DND-41 (cell line): ENCODE results near the gene TRPV6.

Source experiments
- ATAC-seq: fragments of 200-7000 bp; cut with Tn5 transposase; 3 replicates; pipeline ENCODE4 v1.9.1; 2021; ENCODE audit warnings: low read depth; ENCODE audit not compliant: insufficient read depth
- DNase-seq: peaks from one replicate; pipeline ENCODE4 v3.0.0-alpha.2; 2020
- H2AFZ ChIP-seq: 2 replicates; pipeline ENCODE4 v1.6.0; 2012; ENCODE audit warnings: low read depth, low read length
- H3K27ac ChIP-seq: 2 replicates; pipeline ENCODE4 v1.5.1; 2012; ENCODE audit warnings: low read length, inconsistent platforms
- H3K27me3 ChIP-seq: fragments of 200-600 bp; sonication (generic); 2 replicates; pipeline ENCODE4 v1.6.0; 2012; ENCODE audit warnings: low read length, mild to moderate bottlenecking, inconsistent platforms; ENCODE audit not compliant: insufficient read depth, poor library complexity
- H3K36me3 ChIP-seq: 2 replicates; pipeline ENCODE4 v1.5.1; 2012; ENCODE audit warnings: low read length, inconsistent platforms; ENCODE audit not compliant: insufficient read depth
- H3K4me1 ChIP-seq: 2 replicates; pipeline ENCODE4 v1.5.1; 2012; ENCODE audit warnings: mild to moderate bottlenecking, low read length; ENCODE audit not compliant: insufficient read depth
- H3K4me2 ChIP-seq: 2 replicates; pipeline ENCODE4 v1.6.0; 2012; ENCODE audit warnings: mild to moderate bottlenecking, moderate library complexity, low read length, inconsistent platforms; ENCODE audit not compliant: insufficient read depth
- H3K4me3 ChIP-seq, 2 experiments: fragments of 200-600 bp in 1 of 2; shearing (Covaris generic) in 1 of 2; 2 replicates each; pipeline ENCODE4 v1.5.1; 2012 to 2016; ENCODE audit warnings: inconsistent platforms in 2 of 2, low read length in 2 of 2, mild to moderate bottlenecking in 2 of 2, low read depth in 1 of 2, moderate library complexity in 1 of 2
- H3K79me2 ChIP-seq: 2 replicates; pipeline ENCODE4 v1.6.0; 2012; ENCODE audit warnings: low read length, inconsistent platforms; ENCODE audit not compliant: insufficient read depth
- H3K9ac ChIP-seq: 2 replicates; pipeline ENCODE4 v1.6.0; 2012; ENCODE audit warnings: low read depth, mild to moderate bottlenecking, inconsistent platforms, low read length, moderate library complexity
- H3K9me3 ChIP-seq: 2 replicates; pipeline ENCODE4 v1.5.1; 2012; ENCODE audit warnings: low read length, moderate library complexity, mild to moderate bottlenecking, inconsistent platforms; ENCODE audit not compliant: insufficient read depth, severe bottlenecking
- H4K20me1 ChIP-seq: 2 replicates; pipeline ENCODE4 v1.6.0; 2012; ENCODE audit warnings: low read length; ENCODE audit not compliant: insufficient read depth
- EZH2 ChIP-seq: IDR thresholded peaks from 3 replicates; pipeline ENCODE4 v1.6.1; 2012; ENCODE audit warnings: borderline replicate concordance, low read depth, mild to moderate bottlenecking, moderate library complexity, low read length, inconsistent platforms; ENCODE audit not compliant: severe bottlenecking
- TF ChIP-seq, protein P1 (sequence below): IDR thresholded peaks from 2 replicates; pipeline ENCODE4 v1.5.1; 2012; ENCODE audit warnings: borderline replicate concordance, low read length, moderate library complexity, mild to moderate bottlenecking; ENCODE audit not compliant: poor library complexity, severe bottlenecking; ENCODE audit errors: extremely low read depth

Gene TRPV6

DNA sequence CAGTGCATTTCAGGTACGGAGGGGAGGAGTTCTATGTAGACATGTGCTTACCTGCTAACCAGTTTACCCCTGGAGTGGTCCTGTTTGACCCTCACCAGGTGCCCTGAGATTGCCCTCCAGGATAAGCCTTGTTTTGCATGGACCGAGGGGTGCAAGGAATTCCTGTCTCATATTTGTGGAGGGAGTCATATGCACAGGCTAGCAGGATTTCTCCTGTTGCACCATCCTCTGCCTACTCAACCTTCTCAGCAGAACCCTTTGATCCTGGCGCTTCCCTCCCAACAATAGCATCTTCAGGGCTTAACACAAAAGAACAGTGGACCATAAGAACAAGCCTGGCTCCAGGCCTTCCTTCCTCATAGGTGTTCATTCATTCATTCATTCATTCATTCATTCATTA lies 7.2 kb downstream of the TRPV6 start:
- Histone ChIP-seq H3K4me2 (no peak overlapping the region), H3K9me3 (no peaks in the 10 kb centered on the region), H3K27me3 (no peaks in the 10 kb centered on the region), H3K9ac (no peak overlapping the region), H4K20me1 (no peaks in the 10 kb centered on the region), H3K4me3 (no peak overlapping the region), H3K36me3 (peaks cover 7% of the 10 kb centered on the region), H3K4me1 (no peaks in the 10 kb centered on the region), H2AFZ (no peak overlapping the region), H3K27ac (no peak overlapping the region), H3K79me2 (no peaks in the 10 kb centered on the region)
- no peak for DNase-seq
- ATAC-seq, result no peak
- TF ChIP-seq, protein P1, sequence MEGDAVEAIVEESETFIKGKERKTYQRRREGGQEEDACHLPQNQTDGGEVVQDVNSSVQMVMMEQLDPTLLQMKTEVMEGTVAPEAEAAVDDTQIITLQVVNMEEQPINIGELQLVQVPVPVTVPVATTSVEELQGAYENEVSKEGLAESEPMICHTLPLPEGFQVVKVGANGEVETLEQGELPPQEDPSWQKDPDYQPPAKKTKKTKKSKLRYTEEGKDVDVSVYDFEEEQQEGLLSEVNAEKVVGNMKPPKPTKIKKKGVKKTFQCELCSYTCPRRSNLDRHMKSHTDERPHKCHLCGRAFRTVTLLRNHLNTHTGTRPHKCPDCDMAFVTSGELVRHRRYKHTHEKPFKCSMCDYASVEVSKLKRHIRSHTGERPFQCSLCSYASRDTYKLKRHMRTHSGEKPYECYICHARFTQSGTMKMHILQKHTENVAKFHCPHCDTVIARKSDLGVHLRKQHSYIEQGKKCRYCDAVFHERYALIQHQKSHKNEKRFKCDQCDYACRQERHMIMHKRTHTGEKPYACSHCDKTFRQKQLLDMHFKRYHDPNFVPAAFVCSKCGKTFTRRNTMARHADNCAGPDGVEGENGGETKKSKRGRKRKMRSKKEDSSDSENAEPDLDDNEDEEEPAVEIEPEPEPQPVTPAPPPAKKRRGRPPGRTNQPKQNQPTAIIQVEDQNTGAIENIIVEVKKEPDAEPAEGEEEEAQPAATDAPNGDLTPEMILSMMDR, result no peak
- TF ChIP-seq EZH2, result no peak

DNA sequence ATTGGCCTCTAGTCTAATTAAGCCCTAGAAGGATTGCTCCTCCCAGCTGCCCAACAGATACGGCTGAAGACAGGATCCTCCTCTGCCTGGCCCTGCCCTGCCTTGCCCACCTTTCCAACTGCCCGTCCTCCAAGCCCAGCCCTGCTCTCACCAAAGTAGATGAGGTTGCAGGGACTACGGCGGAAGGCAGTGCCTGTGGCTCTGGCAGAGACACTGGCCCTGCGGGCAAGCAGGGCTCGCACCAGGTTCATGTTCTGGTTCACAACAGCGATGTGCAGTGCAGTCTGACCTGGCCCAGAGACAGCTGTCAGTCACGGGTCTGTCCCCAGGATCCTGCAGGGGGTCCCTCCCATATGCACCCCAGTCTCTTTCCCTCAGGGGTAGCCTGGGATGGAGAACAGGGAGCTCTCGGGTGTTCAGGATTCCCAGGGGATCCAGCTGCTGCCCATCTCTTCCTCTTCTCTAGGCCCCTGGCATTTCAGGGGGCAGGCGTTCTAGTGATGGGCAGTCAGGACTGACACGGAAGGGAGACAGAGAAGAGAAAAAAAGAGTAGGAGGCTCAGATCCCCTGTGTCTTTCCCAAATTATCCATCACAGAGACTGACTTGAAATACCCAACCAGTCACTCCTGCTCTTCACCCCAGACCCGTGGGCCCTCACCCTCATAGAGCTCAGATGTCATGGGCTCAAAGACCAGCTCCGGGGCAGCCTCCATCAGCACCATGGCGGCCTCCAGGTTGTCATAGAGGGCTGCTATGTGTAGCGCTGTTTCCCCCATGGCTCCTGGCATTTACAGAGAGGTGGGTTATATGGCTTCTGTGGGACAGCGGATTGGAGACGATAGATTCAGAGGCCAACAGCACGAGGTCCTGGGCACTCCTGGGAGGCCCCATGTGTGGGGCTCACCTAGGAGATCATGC lies 8.3 kb downstream of the TRPV6 start:
- ATAC-seq (no peak), DNase-seq (no peak)
- Histone ChIP-seq H3K79me2 (no peaks in the 10 kb centered on the region), H3K9ac (no peak overlapping the region), H3K4me2 (no peak overlapping the region), H3K27ac (no peak overlapping the region), H2AFZ (no peak overlapping the region), H4K20me1 (no peaks in the 10 kb centered on the region), H3K36me3 (peaks cover 15% of the 10 kb centered on the region), H3K9me3 (no peaks in the 10 kb centered on the region), H3K4me1 (no peaks in the 10 kb centered on the region), H3K27me3 (no peaks in the 10 kb centered on the region), H3K4me3 (no peak overlapping the region)
- no peak for TF ChIP-seq EZH2
- TF ChIP-seq, protein P1, result no peak

DNA sequence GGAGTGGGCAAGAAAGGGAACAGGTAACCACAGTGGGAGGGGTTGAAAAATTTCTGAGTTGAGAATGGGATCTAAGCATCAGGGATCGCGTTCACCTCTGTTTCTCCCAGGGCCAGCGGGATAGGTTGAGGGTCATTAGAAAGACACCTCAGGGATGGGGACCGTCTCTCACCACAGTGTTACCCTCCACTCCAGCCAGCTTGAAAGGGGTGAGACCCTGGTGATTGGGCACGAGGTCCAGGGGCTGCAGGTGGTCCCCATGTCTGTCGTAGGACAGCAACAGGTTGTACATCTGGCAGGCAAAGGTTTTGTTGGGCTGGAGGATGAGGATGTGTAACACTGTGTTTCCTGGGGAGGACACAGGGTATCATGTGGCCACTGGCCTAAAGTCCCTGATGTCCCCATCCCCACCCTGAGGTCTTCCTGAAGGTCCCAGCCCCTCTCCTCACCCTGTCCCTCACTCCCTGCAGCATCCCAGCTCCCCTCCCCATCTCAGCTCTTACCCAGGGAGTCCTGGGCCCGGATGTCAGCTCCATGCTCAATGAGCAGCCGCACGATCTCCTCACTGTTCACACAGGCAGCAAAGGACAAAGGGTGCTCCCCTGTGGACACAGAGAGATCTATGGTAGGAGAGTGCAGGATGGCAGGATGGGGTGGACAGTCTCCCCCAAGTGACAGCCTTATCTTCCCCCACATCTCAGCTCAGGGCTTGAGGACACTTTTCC lies 9.1 kb downstream of the TRPV6 start:
- ATAC-seq (no peak; the same call in 2 of the 3 replicates), DNase-seq (no peak)
- Histone ChIP-seq H3K4me2 (no peak overlapping the region), H3K9ac (no peak overlapping the region), H4K20me1 (no peaks in the 10 kb centered on the region), H3K36me3 (peaks cover 23% of the 10 kb centered on the region), H3K79me2 (no peaks in the 10 kb centered on the region), H3K27me3 (no peaks in the 10 kb centered on the region), H3K9me3 (no peaks in the 10 kb centered on the region), H3K27ac (no peak overlapping the region), H2AFZ (no peak overlapping the region), H3K4me1 (no peaks in the 10 kb centered on the region), H3K4me3 (no peak overlapping the region)
- TF ChIP-seq, protein P1, result no peak
- TF ChIP-seq EZH2, result no peak
